CD4-positive, alpha-beta T cell treated with Interleukin-17A for 1 hour (primary cell): Measurements from ENCODE around the gene PTDSS2.
"Not testable (repeated sequence)": the region's sequence is repeated elsewhere in the genome, so short reads cannot be mapped to it uniquely, and the experiment has no call there.

Experiments
- DNase-seq: peaks from one replicate; pipeline ENCODE4 v3.0.0-alpha.2; 2020

PTDSS2 gene

GRCh38 chr11:508956-509355 lies 58.9 kb downstream of the PTDSS2 start:
- no peak for DNase-seq

GRCh38 chr11:512761-513595 lies 62.9 kb downstream of the PTDSS2 start:
- no peak for DNase-seq

- no peak for DNase-seq
Measured at GRCh38 chr11:514606-515005, 64.5 kb downstream of the PTDSS2 start.

GRCh38 chr11:515131-515530 lies 65.1 kb downstream of the PTDSS2 start:
- no peak for DNase-seq

GRCh38 chr11:516400-516799 lies 66.3 kb downstream of the PTDSS2 start:
- no peak for DNase-seq

GRCh38 chr11:516918-517685 lies 67.0 kb downstream of the PTDSS2 start:
- DNase-seq = not testable (repeated sequence)

GRCh38 chr11:518463-519202 lies 68.6 kb downstream of the PTDSS2 start:
- DNase-seq = peak; percentile 91

- no peak for DNase-seq
Measured at GRCh38 chr11:520428-521176, 70.5 kb downstream of the PTDSS2 start.

- no peak for DNase-seq
Measured at GRCh38 chr11:521177-521688, 71.2 kb downstream of the PTDSS2 start.

GRCh38 chr11:526192-526591 lies 76.1 kb downstream of the PTDSS2 start:
- DNase-seq = no peak

- no peak for DNase-seq
Measured at GRCh38 chr11:528166-528814, 78.2 kb downstream of the PTDSS2 start.

GRCh38 chr11:528815-529727 lies 79.0 kb downstream of the PTDSS2 start:
- DNase-seq = no peak

- DNase-seq = no peak
Measured at GRCh38 chr11:529728-530411, 79.8 kb downstream of the PTDSS2 start.

- DNase-seq = no peak
Measured at GRCh38 chr11:530960-531831, 81.1 kb downstream of the PTDSS2 start.

- no peak for DNase-seq
Measured at GRCh38 chr11:531919-532526, 81.9 kb downstream of the PTDSS2 start.

- DNase-seq = no peak
Measured at GRCh38 chr11:532527-532985, 82.5 kb downstream of the PTDSS2 start.

- DNase-seq = no peak
Measured at GRCh38 chr11:532986-533585, 83.0 kb downstream of the PTDSS2 start.
